Muscle of leg (tissue), 16 donors: ENCODE measurements around the gene KRTAP1-5. TPM values are rescaled to one million over a fixed set of nuclear protein-coding genes. Genes with fewer than 3 reads are reported as not detected.
"Not testable (repeated sequence)": the region's sequence is repeated elsewhere in the genome, so short reads cannot be mapped to it uniquely, and the experiment has no call there.

ENCODE experiments used
- DNase-seq: peaks from one replicate; pipeline ENCODE4 v3.0.0; 2013
- H3K27ac ChIP-seq: one replicate; pipeline ENCODE4 v1.5.1; 2013; ENCODE audit warnings: mild to moderate bottlenecking, low read length, control low read depth
- H3K27me3 ChIP-seq: one replicate; pipeline ENCODE4 v1.6.1; 2013; ENCODE audit warnings: low read length; ENCODE audit not compliant: control insufficient read depth, insufficient read depth
- H3K36me3 ChIP-seq: one replicate; pipeline ENCODE4 v1.6.1; 2013; ENCODE audit warnings: low read length; ENCODE audit not compliant: control insufficient read depth, insufficient read depth
- H3K4me1 ChIP-seq: one replicate; pipeline ENCODE4 v1.6.1; 2013; ENCODE audit warnings: low read length; ENCODE audit not compliant: control insufficient read depth, insufficient read depth
- H3K4me3 ChIP-seq: one replicate; pipeline ENCODE4 v1.5.1; 2013; ENCODE audit warnings: low read length, control low read depth
- H3K9me3 ChIP-seq: replicated peaks from 2 replicates; pipeline ENCODE4 v1.6.1; 2013; ENCODE audit warnings: low read depth, low read length; ENCODE audit not compliant: control insufficient read depth
- WGBS: methylation state at CpG from one replicate; pipeline ENCODE4 v1.1.5; 2013; ENCODE audit warnings: missing lambda C conversion rate; ENCODE audit not compliant: insufficient coverage; 5-methylcytosine and 5-hydroxymethylcytosine counted together
- long read RNA-seq, 11 donors: transcript quantifications; one replicate each; lab custom pipeline, GENCODE V29; 2026
- polyA plus RNA-seq, 8 donors: library from polyadenylated mRNA; unstranded; fragments of 120-200 nt; gene quantifications; one replicate each; pipeline versions ENCODE4 v1.2.1 to v1.2.3, GENCODE V29; 2013; ENCODE audit warnings: inconsistent platforms in 1 of 8, low replicate concordance in 1 of 8; ENCODE audit not compliant: insufficient read length in 8 of 8, insufficient read depth in 1 of 8
- total RNA-seq: library from RNA; stranded (reverse); fragments of 120-200 nt; gene quantifications from one replicate; pipeline ENCODE4 v1.2.4, GENCODE V29; 2013

KRTAP1-5 gene
- total RNA-seq, result not detected
- not detected for polyA plus RNA-seq
- long read RNA-seq, donor 1, result 0 reads
- long read RNA-seq, donor 2, result 0 reads
- long read RNA-seq, donor 3, result 0 reads
- long read RNA-seq, donor 4, result 0 reads
- long read RNA-seq, donor 5, result 0 reads
- long read RNA-seq, donor 6, result 0 reads
- long read RNA-seq, donor 7, result 0 reads
- long read RNA-seq, donor 8, partial matches to known transcripts, result 0 of 1 reads
- long read RNA-seq, donor 8, other reads (novel, unspliced or antisense), result 0 of 1 reads
- long read RNA-seq, donor 9, result 0 reads
- long read RNA-seq, donor 10, result 0 reads
- long read RNA-seq, donor 11, partial matches to known transcripts, result 0 of 1 reads
- long read RNA-seq, donor 11, other reads (novel, unspliced or antisense), result 0 of 1 reads

- no peaks in the 10 kb centered on the region for H3K27me3 ChIP-seq
- WGBS, result 81% methylated on average over 7 of the region's 9 CpGs
- no peaks in the 10 kb centered on the region for H3K4me1 ChIP-seq
- no peak within 1 kb of the TSS for H3K4me3 ChIP-seq
- no peak within 1 kb of the TSS for H3K27ac ChIP-seq
- DNase-seq, result peak; percentile 44
- no peaks in the 10 kb centered on the region for H3K36me3 ChIP-seq
- H3K9me3 ChIP-seq, result no peaks in the 10 kb centered on the region
Measured at GRCh38 chr17:41026715-41027471, at the start of gene KRTAP1-5. KRTAP1-5 (minus strand) TSS chr17:41027208; CDS start chr17:41027155, 53 bp downstream.

- H3K9me3 ChIP-seq, result no peaks in the 10 kb centered on the region
- no peak overlapping the region for H3K4me3 ChIP-seq
- no peak overlapping the region for H3K27ac ChIP-seq
- no peaks in the 10 kb centered on the region for H3K4me1 ChIP-seq
- DNase-seq, result no peak
- no peaks in the 10 kb centered on the region for H3K27me3 ChIP-seq
- no peaks in the 10 kb centered on the region for H3K36me3 ChIP-seq
Measured at GRCh38 chr17:41076788-41077187, 49.8 kb upstream of the KRTAP1-5 start.

GRCh38 chr17:41073676-41074075 is 46.7 kb upstream of the KRTAP1-5 start:
- Histone ChIP-seq H3K4me3 (no peak overlapping the region), H3K9me3 (no peaks in the 10 kb centered on the region), H3K36me3 (no peaks in the 10 kb centered on the region), H3K27me3 (no peaks in the 10 kb centered on the region), H3K27ac (no peak overlapping the region), H3K4me1 (no peaks in the 10 kb centered on the region)
- no CpG with 5 or more reads among the region's 2 CpGs for WGBS
- DNase-seq, result no peak

- 71% methylated on average over 3 of the region's 5 CpGs for WGBS
- no peak overlapping the region for H3K27ac ChIP-seq
- peak; percentile 17 for DNase-seq
Measured at GRCh38 chr17:41071606-41072360, 44.8 kb upstream of the KRTAP1-5 start.

GRCh38 chr17:41069031-41069430 is 42.0 kb upstream of the KRTAP1-5 start:
- H3K27me3 ChIP-seq, result no peaks in the 10 kb centered on the region
- no peak overlapping the region for H3K4me3 ChIP-seq
- no peak overlapping the region for H3K27ac ChIP-seq
- H3K36me3 ChIP-seq, result no peaks in the 10 kb centered on the region
- 75% methylated on average over 1 of the region's 3 CpGs for WGBS
- no peaks in the 10 kb centered on the region for H3K4me1 ChIP-seq
- no peaks in the 10 kb centered on the region for H3K9me3 ChIP-seq
- DNase-seq, result no peak

More at GRCh38 chr17:41071606-41072360, 44.8 kb upstream of the KRTAP1-5 start:
- Histone ChIP-seq H3K4me3 (no peak overlapping the region), H3K4me1 (no peaks in the 10 kb centered on the region), H3K27me3 (no peaks in the 10 kb centered on the region), H3K36me3 (no peaks in the 10 kb centered on the region), H3K9me3 (no peaks in the 10 kb centered on the region)

- H3K27ac ChIP-seq, result no peak overlapping the region
- H3K4me1 ChIP-seq, result no peaks in the 10 kb centered on the region
- H3K9me3 ChIP-seq, result no peaks in the 10 kb centered on the region
- H3K36me3 ChIP-seq, result no peaks in the 10 kb centered on the region
- no peaks in the 10 kb centered on the region for H3K27me3 ChIP-seq
- no peak for DNase-seq
- H3K4me3 ChIP-seq, result no peak overlapping the region
Measured at GRCh38 chr17:41067281-41067680, 40.3 kb upstream of the KRTAP1-5 start.

- no peak within 1 kb of the TSS for H3K27ac ChIP-seq
- no peaks in the 10 kb centered on the region for H3K9me3 ChIP-seq
- no peak for DNase-seq
- H3K27me3 ChIP-seq, result no peaks in the 10 kb centered on the region
- WGBS, result 67% methylated on average over 1 of the region's 6 CpGs
- no peaks in the 10 kb centered on the region for H3K4me1 ChIP-seq
- no peaks in the 10 kb centered on the region for H3K36me3 ChIP-seq
- H3K4me3 ChIP-seq, result no peak within 1 kb of the TSS
Measured at GRCh38 chr17:41065829-41066624, 39.0 kb upstream of the KRTAP1-5 start, which contains the start of gene KRTAP2-4. KRTAP2-4 (minus strand) TSS chr17:41065879; CDS start chr17:41065845, 34 bp downstream.

- not testable (repeated sequence) for H3K27ac ChIP-seq, H3K9me3 ChIP-seq, DNase-seq, H3K27me3 ChIP-seq, H3K4me3 ChIP-seq, H3K4me1 ChIP-seq, H3K36me3 ChIP-seq
- 100% methylated on average over 2 of the region's 16 CpGs for WGBS
Measured at GRCh38 chr17:41065016-41065689, 38.1 kb upstream of the KRTAP1-5 start.

- no CpG with 5 or more reads among the region's 1 CpG for WGBS
- H3K4me1 ChIP-seq, result no peaks in the 10 kb centered on the region
- no peak overlapping the region for H3K4me3 ChIP-seq
- H3K27me3 ChIP-seq, result peaks cover 4% of the 10 kb centered on the region
- no peak for DNase-seq
- H3K27ac ChIP-seq, result no peak overlapping the region
- no peaks in the 10 kb centered on the region for H3K9me3 ChIP-seq
- H3K36me3 ChIP-seq, result no peaks in the 10 kb centered on the region
Measured at GRCh38 chr17:41064301-41064700, 37.3 kb upstream of the KRTAP1-5 start.
